Fibroblast of lung (primary cell): ENCODE data around the gene MDK.

Experiments used
- EZH2 ChIP-seq: IDR thresholded peaks from 2 replicates; pipeline ENCODE4 v1.5.1; 2012; ENCODE audit warnings: low read length, control low read depth, mild to moderate bottlenecking; ENCODE audit errors: missing control alignments
- TF ChIP-seq, protein P1 (sequence below), 2 donors: IDR thresholded peaks in 1 of 2; conservative IDR thresholded peaks in 1 of 2; 1 replicate in 1 of 2; 2 replicates in 1 of 2; pipeline ENCODE4 v1.5.1; 2011 to 2012; ENCODE audit warnings: low read length in 2 of 2, control low read depth in 1 of 2, inconsistent platforms in 1 of 2, low read depth in 1 of 2, mild to moderate bottlenecking in 1 of 2

DNA sequence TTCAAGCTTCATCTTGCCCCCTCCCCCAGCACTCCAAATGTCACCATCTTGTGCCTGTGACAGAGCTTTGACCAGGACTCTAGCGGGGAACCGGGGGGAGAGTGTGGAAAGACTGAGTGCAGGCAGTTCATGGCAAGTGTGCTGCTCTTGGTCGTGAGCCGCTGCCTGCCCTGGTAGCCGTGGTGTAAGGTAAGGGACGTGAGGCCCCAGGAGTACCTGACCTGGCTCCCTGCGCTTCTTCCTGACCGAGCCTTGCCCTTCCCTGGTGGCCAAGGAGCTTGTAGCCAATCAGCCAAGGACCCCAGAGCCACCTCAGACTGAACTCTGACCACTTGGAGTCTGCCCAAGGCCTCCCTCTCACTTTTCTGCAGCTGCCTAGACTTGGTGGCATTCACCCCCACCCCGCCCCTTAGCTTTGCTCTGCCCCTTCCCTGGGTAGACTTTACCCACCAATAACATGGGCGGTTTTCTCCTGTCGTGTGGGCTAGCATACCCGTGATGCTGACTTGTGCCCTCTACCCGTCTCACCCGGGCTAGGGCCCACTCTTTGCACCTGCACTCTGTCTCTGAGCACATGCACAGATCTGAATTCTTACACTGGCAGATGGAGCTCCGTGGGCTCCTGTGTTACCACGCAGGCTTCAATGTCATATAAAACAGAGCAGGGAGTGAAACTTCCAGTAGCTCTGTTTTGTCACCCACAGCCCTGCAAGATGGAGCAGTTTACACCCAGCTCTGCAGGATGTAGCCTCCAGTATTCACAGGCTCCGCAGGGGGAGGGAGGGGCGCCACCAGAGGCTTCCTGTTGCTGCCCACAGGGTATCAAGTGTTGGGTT lies 32.7 kb upstream of the MDK start:
- TF ChIP-seq, protein P1, sequence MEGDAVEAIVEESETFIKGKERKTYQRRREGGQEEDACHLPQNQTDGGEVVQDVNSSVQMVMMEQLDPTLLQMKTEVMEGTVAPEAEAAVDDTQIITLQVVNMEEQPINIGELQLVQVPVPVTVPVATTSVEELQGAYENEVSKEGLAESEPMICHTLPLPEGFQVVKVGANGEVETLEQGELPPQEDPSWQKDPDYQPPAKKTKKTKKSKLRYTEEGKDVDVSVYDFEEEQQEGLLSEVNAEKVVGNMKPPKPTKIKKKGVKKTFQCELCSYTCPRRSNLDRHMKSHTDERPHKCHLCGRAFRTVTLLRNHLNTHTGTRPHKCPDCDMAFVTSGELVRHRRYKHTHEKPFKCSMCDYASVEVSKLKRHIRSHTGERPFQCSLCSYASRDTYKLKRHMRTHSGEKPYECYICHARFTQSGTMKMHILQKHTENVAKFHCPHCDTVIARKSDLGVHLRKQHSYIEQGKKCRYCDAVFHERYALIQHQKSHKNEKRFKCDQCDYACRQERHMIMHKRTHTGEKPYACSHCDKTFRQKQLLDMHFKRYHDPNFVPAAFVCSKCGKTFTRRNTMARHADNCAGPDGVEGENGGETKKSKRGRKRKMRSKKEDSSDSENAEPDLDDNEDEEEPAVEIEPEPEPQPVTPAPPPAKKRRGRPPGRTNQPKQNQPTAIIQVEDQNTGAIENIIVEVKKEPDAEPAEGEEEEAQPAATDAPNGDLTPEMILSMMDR (conservative IDR thresholded peaks at IDR 0.05 in 1 of 2, IDR thresholded peaks at IDR 0.05 in 1 of 2; ENCODE audit: low read depth in 1 of 2, low read length in 2 of 2) = no peak
- no peak for TF ChIP-seq EZH2
